ENCODE data around the gene HTT. TPM values are rescaled to one million over a fixed set of nuclear protein-coding genes. Genes with fewer than 3 reads are reported as not detected.

Gene HTT
- total RNA-seq, 1 donor from 2014 or later, result 109 TPM

DNA sequence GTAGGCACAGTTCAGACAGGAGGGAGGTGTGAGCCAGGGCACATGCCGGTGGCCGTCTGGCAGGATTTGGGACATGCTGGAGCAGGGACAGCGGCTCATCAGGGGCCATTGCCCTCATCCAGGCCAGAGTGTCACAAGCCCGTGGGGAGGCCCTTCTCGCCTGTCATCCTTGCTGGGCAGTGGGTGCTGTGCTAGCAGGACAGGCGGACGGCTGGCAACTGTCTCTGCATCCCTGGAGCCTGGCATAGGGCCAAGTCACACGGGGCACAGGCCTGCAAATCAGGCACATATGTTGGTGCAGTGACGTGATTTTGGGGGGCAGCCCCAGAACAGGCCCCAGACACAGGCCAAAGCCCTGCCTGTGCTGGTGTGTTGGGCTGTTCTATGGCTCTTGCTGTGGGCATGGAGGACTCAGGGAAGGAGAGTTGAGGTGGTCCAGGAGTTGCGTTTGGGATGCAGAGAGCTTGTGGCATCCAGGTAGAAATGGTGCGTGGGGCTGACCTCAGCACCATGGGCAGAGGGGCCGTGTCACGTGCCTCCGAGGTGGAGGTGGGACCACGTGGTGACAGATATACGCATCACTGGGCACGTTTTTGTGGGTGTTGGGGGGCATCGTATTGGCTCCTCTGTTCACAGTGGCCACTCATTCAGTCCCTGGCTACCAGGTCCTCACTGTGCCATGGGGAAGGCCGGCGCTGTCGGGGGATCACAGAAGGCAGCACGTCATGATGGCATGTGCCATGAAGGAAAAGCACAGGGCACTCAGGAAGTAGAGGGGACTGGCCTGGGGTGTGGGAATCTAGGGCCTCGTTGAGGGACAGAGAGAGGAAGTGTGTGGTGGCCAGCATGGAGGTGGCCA is 159.9 kb downstream of the HTT start:
- DNase-seq (ENCODE audit: low spot score), result no peak

- DNase-seq (ENCODE audit: low spot score), result no peak
Observed at GRCh38 chr4:3235030-3235345, 160.5 kb downstream of the HTT start.

- no peak for DNase-seq (ENCODE audit: low spot score)
Observed at GRCh38 chr4:3235581-3235980, 161.1 kb downstream of the HTT start.

DNA sequence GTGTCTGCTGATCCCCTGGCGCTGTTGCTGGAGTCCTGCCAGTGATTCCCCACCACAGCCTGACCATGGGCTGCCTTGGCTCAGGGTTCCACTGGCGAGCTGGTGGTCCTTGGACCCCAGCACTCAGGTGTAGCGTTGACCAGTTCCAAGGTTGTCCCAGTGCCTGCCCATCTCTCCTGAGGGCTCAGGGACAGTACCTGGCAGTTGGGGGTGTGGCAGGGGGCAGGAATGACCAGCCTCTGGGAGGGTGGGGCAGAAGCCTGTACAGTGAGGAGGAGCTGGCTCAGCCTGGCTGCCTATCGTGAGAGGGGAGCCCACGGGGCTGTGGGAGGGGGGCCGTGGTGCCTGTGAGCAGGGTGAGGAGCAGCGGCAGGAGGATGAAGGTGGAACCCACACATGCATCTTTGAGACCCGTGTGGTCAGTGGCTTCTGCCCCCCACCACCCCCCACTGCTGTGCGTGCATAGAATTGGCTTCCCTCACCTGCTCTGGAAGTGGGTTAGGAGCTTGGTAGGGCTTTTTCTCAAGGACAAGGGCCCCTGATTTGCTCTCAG is 161.9 kb downstream of the HTT start:
- no peak for DNase-seq (ENCODE audit: low spot score)

GRCh38 chr4:3237266-3237665 is 162.8 kb downstream of the HTT start:
- DNase-seq (ENCODE audit: low spot score), result no peak

- DNase-seq (ENCODE audit: low spot score), result no peak
Observed at GRCh38 chr4:3237712-3238560, 163.5 kb downstream of the HTT start.

GRCh38 chr4:3238721-3239120 is 164.2 kb downstream of the HTT start:
- DNase-seq (ENCODE audit: low spot score), result no peak

- DNase-seq (ENCODE audit: low spot score), result no peak
Observed at GRCh38 chr4:3239303-3239702, 164.8 kb downstream of the HTT start.

- DNase-seq (ENCODE audit: low spot score), result no peak
Observed at GRCh38 chr4:3239998-3240920, 165.8 kb downstream of the HTT start.

DNA sequence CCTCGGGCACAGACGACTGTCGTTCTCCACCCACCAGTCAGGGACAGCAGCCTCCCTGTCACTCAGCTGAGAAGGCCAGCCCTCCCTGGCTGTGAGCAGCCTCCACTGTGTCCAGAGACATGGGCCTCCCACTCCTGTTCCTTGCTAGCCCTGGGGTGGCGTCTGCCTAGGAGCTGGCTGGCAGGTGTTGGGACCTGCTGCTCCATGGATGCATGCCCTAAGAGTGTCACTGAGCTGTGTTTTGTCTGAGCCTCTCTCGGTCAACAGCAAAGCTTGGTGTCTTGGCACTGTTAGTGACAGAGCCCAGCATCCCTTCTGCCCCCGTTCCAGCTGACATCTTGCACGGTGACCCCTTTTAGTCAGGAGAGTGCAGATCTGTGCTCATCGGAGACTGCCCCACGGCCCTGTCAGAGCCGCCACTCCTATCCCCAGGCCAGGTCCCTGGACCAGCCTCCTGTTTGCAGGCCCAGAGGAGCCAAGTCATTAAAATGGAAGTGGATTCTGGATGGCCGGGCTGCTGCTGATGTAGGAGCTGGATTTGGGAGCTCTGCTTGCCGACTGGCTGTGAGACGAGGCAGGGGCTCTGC is 166.5 kb downstream of the HTT start:
- DNase-seq (ENCODE audit: low spot score), result no peak

DNA sequence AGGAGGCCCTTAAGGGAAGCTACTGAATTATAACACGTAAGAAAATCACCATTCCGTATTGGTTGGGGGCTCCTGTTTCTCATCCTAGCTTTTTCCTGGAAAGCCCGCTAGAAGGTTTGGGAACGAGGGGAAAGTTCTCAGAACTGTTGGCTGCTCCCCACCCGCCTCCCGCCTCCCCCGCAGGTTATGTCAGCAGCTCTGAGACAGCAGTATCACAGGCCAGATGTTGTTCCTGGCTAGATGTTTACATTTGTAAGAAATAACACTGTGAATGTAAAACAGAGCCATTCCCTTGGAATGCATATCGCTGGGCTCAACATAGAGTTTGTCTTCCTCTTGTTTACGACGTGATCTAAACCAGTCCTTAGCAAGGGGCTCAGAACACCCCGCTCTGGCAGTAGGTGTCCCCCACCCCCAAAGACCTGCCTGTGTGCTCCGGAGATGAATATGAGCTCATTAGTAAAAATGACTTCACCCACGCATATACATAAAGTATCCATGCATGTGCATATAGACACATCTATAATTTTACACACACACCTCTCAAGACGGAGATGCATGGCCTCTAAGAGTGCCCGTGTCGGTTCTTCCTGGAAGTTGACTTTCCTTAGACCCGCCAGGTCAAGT is 167.5 kb downstream of the HTT start:
- DNase-seq (ENCODE audit: low spot score), result no peak

GRCh38 chr4:3243136-3243780 is 168.8 kb downstream of the HTT start:
- DNase-seq (ENCODE audit: low spot score), result no peak

GRCh38 chr4:3244002-3244401 is 169.5 kb downstream of the HTT start:
- no peak for DNase-seq (ENCODE audit: low spot score)

- DNase-seq (ENCODE audit: low spot score), result no peak
Observed at GRCh38 chr4:3244747-3245146, 170.3 kb downstream of the HTT start.

- no peak for DNase-seq (ENCODE audit: low spot score)
Observed at GRCh38 chr4:3245676-3246075, 171.2 kb downstream of the HTT start.

DNA sequence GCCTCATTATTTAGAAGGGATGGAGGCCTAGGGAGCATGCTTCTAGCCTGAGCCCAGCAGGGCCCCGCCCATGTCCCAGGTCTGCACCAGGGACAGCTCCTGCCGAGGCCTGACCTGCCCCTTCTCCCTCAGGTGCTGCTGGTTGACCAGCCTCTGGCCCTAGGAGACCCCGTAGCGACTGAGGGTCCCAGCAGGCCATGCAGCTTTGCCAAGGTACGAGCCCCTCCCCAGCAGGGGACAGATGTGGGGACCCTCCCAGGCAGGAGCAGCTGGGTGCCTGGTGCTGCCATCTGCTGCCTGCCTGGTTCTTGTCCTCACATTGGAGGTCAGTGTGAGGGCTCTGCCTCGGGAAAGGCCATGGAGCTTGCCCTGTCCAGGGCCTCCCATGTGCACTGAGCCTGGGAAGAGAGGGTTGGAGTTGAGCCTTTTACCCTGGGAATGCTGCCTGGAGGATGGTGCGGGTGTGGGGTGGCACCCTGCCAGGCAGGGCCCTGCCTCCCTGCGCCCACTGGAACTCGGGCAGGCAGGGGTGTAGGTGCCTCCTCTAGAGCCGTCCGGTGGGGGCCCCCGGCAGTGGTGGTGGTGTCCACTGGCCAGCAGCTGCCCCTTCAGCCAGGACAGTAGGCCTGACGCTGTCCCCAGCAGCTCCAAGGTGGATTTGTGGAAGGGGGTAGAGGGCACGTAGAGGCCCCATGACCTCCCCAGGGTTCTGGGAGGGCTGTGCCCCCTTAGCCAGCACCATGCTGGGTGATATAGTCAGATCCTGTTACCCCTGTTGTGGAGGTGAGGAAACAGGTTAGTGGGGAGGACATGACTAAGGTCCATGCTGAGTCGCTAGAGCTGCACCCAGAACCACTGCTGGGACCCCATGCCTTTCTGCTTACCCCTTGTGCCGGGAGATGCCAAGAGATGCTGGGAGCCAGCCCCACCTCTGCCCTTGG is 172.2 kb downstream of the HTT start:
- DNase-seq (ENCODE audit: low spot score), result no peak

GRCh38 chr4:3247399-3248177 is 173.1 kb downstream of the HTT start:
- no peak for DNase-seq (ENCODE audit: low spot score)

DNA sequence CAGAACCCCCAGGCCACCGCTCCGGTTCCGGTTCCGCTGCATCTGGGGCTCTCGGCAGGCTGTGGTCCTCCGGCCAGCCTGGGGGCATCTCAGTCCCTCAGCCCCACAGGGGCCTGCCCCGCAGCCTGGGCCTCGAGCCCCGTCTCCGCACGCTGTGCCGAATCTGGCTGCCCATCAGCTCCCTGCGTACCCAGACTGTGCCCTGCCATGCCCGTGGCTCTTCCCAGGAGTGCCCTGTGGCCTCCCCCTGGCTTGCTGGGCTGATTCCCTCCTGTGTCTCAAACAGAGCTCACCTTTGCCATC is 173.6 kb downstream of the HTT start:
- DNase-seq (ENCODE audit: low spot score), result no peak
